MM.1S (cell line): ENCODE data around the gene SORCS2.

Experiments
- DNase-seq: peaks from one replicate; pipeline ENCODE4 v3.0.0-alpha.2; 2015
- H2AFZ ChIP-seq: fragments of 300-600 bp; sonication (generic); 2 replicates; pipeline ENCODE4 v1.6.0; 2016; ENCODE audit warnings: antibody characterized with exemption, low read length
- H3F3A ChIP-seq: fragments of 300-600 bp; sonication (generic); 2 replicates; pipeline ENCODE4 v1.6.1; 2016; ENCODE audit warnings: mild to moderate bottlenecking, antibody characterized with exemption, low read length, moderate library complexity, mixed read lengths; ENCODE audit not compliant: insufficient read depth
- H3K27ac ChIP-seq: fragments of 300-600 bp; sonication (generic); 2 replicates; pipeline ENCODE4 v1.5.1; 2016; ENCODE audit warnings: mild to moderate bottlenecking, low read length
- H3K27me3 ChIP-seq: fragments of 300-600 bp; sonication (generic); replicated peaks from 2 replicates; pipeline ENCODE4 v1.6.0; 2016; ENCODE audit warnings: low read length; ENCODE audit not compliant: insufficient read depth
- H3K36me3 ChIP-seq: fragments of 300-600 bp; sonication (generic); replicated peaks from 2 replicates; pipeline ENCODE4 v1.6.1; 2016; ENCODE audit warnings: mild to moderate bottlenecking, low read length, mixed read lengths; ENCODE audit not compliant: insufficient read depth
- H3K4me1 ChIP-seq: fragments of 300-600 bp; sonication (generic); 2 replicates; pipeline ENCODE4 v1.6.1; 2016; ENCODE audit warnings: low read length, mixed read lengths
- H3K4me2 ChIP-seq: fragments of 300-600 bp; sonication (generic); 2 replicates; pipeline ENCODE4 v1.6.0; 2016; ENCODE audit warnings: low read depth, low read length
- H3K4me3 ChIP-seq: fragments of 300-600 bp; sonication (generic); 2 replicates; pipeline ENCODE4 v1.5.1; 2016; ENCODE audit warnings: low read length, mixed read lengths
- H3K79me2 ChIP-seq: fragments of 300-600 bp; sonication (generic); 2 replicates; pipeline ENCODE4 v1.6.1; 2016; ENCODE audit warnings: mixed run types, low read length, mixed read lengths
- H3K9ac ChIP-seq: fragments of 300-600 bp; sonication (generic); 2 replicates; pipeline ENCODE4 v1.6.1; 2016; ENCODE audit warnings: low read length, mixed read lengths
- H3K9me2 ChIP-seq: fragments of 300-600 bp; sonication (generic); replicated peaks from 2 replicates; pipeline ENCODE4 v1.6.1; 2016; ENCODE audit warnings: mild to moderate bottlenecking, low read length, mixed read lengths; ENCODE audit not compliant: insufficient read depth
- H3K9me3 ChIP-seq: fragments of 300-600 bp; sonication (generic); replicated peaks from 2 replicates; pipeline ENCODE4 v1.6.1; 2016; ENCODE audit warnings: mild to moderate bottlenecking, low read length, mixed read lengths; ENCODE audit not compliant: insufficient read depth
- H4K20me1 ChIP-seq: fragments of 300-600 bp; sonication (generic); 2 replicates; pipeline ENCODE4 v1.6.1; 2016; ENCODE audit warnings: mild to moderate bottlenecking, low read length, moderate library complexity, mixed read lengths; ENCODE audit not compliant: insufficient read depth
- EZH2 ChIP-seq: fragments of 300-600 bp; sonication (generic); optimal IDR thresholded peaks from 2 replicates; pipeline ENCODE3; 2017; ENCODE audit warnings: low read depth, mild to moderate bottlenecking, antibody characterized with exemption, low read length, mixed read lengths
- EZH2phosphoT487 ChIP-seq: fragments of 300-600 bp; sonication (generic); IDR thresholded peaks from 2 replicates; pipeline ENCODE4 v1.6.1; 2018; ENCODE audit warnings: antibody characterized with exemption, low read length
- TF ChIP-seq, protein P1 (sequence below): fragments of 300-600 bp; sonication (generic); IDR thresholded peaks from 2 replicates; pipeline ENCODE4 v1.5.1; 2016; ENCODE audit warnings: antibody characterized with exemption, low read length, mixed read lengths

SORCS2 gene

DNA sequence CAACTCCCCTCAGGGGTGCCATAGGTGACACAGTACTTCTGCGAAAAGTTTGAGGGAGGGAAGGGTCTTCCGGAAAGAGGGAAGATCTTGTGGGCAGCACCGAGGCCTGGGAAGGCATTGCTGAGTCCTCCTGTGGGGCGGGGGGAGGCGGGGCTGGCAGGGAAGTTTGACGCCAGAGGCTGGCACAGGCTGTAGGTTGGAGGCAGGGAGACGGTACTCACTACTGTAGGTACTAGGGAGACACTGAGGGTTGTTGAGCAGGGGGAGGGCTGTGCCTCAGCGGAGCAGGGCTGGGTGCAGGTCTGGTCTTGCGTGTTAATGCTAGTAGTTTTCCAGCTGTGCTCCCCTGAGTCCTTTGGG, 265.7 kb downstream of the SORCS2 start:
- H3K4me1 ChIP-seq = no peaks in the 10 kb centered on the region
- H3K9me3 ChIP-seq = no peaks in the 10 kb centered on the region
- no peaks in the 10 kb centered on the region for H4K20me1 ChIP-seq
- H3F3A ChIP-seq = no peaks in the 10 kb centered on the region
- no peak for DNase-seq
- H3K27ac ChIP-seq = no peak overlapping the region
- no peaks in the 10 kb centered on the region for H3K36me3 ChIP-seq
- no peak overlapping the region for H3K4me2 ChIP-seq
- no peaks in the 10 kb centered on the region for H3K9me2 ChIP-seq
- H3K27me3 ChIP-seq = peaks cover 69% of the 10 kb centered on the region
- no peak overlapping the region for H3K4me3 ChIP-seq
- no peaks in the 10 kb centered on the region for H3K79me2 ChIP-seq
- H2AFZ ChIP-seq = no peak overlapping the region
- H3K9ac ChIP-seq = no peak overlapping the region
- TF ChIP-seq EZH2phosphoT487 (no peak), EZH2 (no peak)
- TF ChIP-seq, protein P1, sequence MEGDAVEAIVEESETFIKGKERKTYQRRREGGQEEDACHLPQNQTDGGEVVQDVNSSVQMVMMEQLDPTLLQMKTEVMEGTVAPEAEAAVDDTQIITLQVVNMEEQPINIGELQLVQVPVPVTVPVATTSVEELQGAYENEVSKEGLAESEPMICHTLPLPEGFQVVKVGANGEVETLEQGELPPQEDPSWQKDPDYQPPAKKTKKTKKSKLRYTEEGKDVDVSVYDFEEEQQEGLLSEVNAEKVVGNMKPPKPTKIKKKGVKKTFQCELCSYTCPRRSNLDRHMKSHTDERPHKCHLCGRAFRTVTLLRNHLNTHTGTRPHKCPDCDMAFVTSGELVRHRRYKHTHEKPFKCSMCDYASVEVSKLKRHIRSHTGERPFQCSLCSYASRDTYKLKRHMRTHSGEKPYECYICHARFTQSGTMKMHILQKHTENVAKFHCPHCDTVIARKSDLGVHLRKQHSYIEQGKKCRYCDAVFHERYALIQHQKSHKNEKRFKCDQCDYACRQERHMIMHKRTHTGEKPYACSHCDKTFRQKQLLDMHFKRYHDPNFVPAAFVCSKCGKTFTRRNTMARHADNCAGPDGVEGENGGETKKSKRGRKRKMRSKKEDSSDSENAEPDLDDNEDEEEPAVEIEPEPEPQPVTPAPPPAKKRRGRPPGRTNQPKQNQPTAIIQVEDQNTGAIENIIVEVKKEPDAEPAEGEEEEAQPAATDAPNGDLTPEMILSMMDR = no peak

DNA sequence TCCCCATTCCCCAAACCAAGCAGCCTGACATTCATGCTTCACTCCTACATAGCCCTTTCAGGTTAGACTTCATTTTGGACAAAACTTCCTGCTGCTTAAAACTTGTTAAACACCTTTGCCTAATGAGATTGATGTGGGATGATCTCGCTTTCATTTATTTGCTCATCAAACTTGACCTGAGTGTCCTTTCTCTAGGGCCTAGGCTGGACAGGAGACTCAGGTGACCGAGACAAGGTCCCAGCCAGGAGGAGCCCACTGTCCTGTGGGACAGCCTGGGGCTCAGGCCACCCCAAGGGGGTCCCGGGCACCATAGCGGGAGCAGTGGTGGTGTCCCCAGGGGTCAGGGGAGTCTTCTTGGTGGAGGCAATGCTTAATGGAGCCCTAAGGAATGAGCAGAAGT, 266.1 kb downstream of the SORCS2 start:
- Histone ChIP-seq H3K9ac (no peak overlapping the region), H3K27ac (no peak overlapping the region), H2AFZ (no peak overlapping the region), H3K9me3 (no peaks in the 10 kb centered on the region), H3K4me1 (no peaks in the 10 kb centered on the region), H3K36me3 (no peaks in the 10 kb centered on the region), H3K4me2 (no peak overlapping the region), H3K27me3 (peaks cover 74% of the 10 kb centered on the region), H3K4me3 (no peak overlapping the region), H3F3A (no peaks in the 10 kb centered on the region), H4K20me1 (no peaks in the 10 kb centered on the region), H3K79me2 (no peaks in the 10 kb centered on the region), H3K9me2 (no peaks in the 10 kb centered on the region)
- no peak for DNase-seq
- TF ChIP-seq EZH2phosphoT487 = no peak
- TF ChIP-seq EZH2 = no peak
- TF ChIP-seq, protein P1 = no peak

DNA sequence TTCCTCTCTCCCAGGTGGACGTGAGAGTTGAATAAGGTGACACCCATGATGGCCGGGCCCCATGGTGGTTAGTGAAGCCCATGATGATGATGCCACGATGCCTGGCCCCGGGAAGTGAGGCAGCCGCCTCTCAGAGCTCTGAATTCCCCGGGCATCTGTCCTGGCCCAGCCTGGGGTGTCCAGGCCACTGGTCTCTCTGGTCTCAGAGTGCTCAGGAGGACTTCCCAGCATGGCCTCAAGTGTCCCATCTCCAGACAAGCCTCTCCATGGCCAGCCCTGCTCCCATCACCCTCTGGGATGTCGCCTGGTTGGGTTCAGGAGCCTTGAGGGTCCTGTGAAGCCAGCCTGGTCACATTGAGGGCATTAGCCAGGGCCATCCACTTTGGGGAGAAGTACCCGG, 267.1 kb downstream of the SORCS2 start:
- Histone ChIP-seq H3K27ac (no peak overlapping the region), H3K4me3 (no peak overlapping the region), H3K9me2 (no peaks in the 10 kb centered on the region), H3F3A (no peaks in the 10 kb centered on the region), H3K9me3 (no peaks in the 10 kb centered on the region), H3K27me3 (peaks cover 84% of the 10 kb centered on the region), H4K20me1 (no peaks in the 10 kb centered on the region), H2AFZ (no peak overlapping the region), H3K79me2 (no peaks in the 10 kb centered on the region), H3K9ac (no peak overlapping the region), H3K4me2 (no peak overlapping the region), H3K36me3 (no peaks in the 10 kb centered on the region), H3K4me1 (no peaks in the 10 kb centered on the region)
- TF ChIP-seq EZH2phosphoT487 = no peak
- TF ChIP-seq, protein P1 = no peak
- TF ChIP-seq EZH2 = no peak
- no peak for DNase-seq

DNA sequence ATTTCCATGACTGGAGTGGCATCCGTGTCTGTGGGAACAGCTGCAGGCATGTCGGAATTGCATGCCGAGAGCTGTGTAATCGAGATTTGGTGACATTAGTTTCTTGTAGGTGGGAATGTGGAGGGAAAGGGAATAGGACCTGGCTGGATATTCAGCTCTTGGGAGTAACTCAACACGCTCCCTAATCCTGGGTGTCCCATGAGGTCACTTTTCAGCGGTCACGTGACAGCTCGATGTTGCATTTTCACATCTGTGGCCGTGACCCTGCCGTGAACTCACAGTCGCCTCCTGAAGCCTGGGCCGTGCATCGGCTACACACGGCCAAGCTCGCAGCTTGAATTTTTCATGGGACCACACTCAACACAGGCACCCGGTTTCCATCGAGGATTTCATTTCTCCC, 268.2 kb downstream of the SORCS2 start:
- H3K36me3 ChIP-seq = no peaks in the 10 kb centered on the region
- H3K79me2 ChIP-seq = no peaks in the 10 kb centered on the region
- no peaks in the 10 kb centered on the region for H3K9me2 ChIP-seq
- no peak overlapping the region for H2AFZ ChIP-seq
- no peak overlapping the region for H3K4me2 ChIP-seq
- H3F3A ChIP-seq = no peaks in the 10 kb centered on the region
- no peak overlapping the region for H3K27ac ChIP-seq
- H3K27me3 ChIP-seq = peaks cover 95% of the 10 kb centered on the region
- H3K9ac ChIP-seq = no peak overlapping the region
- H3K4me1 ChIP-seq = no peaks in the 10 kb centered on the region
- H3K4me3 ChIP-seq = no peak overlapping the region
- no peak for DNase-seq
- TF ChIP-seq, protein P1 = no peak
- TF ChIP-seq EZH2 = no peak
- no peak for TF ChIP-seq EZH2phosphoT487
- H4K20me1 ChIP-seq = no peaks in the 10 kb centered on the region
- no peaks in the 10 kb centered on the region for H3K9me3 ChIP-seq
